GM19395 (cell line): ENCODE measurements around the gene SLC22A15.

Source experiments
- ATAC-seq: cut with Tn5 transposase; IDR thresholded peaks from one replicate; pipeline ENCODE4 v1.9.1; 2021; ENCODE audit warnings: mild to moderate bottlenecking, moderate library complexity; ENCODE audit not compliant: unreplicated experiment

Gene SLC22A15

DNA sequence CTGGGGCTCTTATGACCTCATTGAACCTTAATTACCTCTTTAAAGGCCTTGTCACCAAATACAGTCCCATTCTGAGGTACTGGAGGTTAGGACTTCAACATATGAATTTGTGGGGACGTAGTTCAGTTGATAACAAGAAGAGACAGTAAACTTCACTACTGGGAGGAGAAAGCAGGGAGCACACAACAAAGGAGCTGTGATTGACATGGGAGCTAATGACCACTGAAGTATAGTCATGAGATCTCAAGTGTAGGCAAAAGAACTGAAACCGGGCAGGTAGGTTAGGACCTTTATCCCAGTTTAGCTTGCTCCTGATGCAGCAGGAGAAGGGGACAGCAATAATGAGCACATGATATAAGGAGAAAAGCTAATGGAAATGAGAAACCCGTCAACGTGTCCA is 123.1 kb downstream of the SLC22A15 start:
- no peak for ATAC-seq

GRCh38 chr1:116099919-116100318 is 123.6 kb downstream of the SLC22A15 start:
- ATAC-seq, result no peak

- no peak for ATAC-seq
Measured at GRCh38 chr1:116104667-116105066, 128.4 kb downstream of the SLC22A15 start.

- no peak for ATAC-seq
Measured at GRCh38 chr1:116105996-116106395, 129.7 kb downstream of the SLC22A15 start.

GRCh38 chr1:116106646-116107045 is 130.3 kb downstream of the SLC22A15 start:
- no peak for ATAC-seq

GRCh38 chr1:116107371-116107770 is 131.1 kb downstream of the SLC22A15 start:
- no peak for ATAC-seq

- peak; percentile 68 for ATAC-seq
Measured at GRCh38 chr1:116110567-116111523, 134.5 kb downstream of the SLC22A15 start, which contains the start of gene MAB21L3. Gene MAB21L3, plus strand, starts transcription at chr1:116111399. Its CDS starts 1,217 bp downstream, at chr1:116112616.

DNA sequence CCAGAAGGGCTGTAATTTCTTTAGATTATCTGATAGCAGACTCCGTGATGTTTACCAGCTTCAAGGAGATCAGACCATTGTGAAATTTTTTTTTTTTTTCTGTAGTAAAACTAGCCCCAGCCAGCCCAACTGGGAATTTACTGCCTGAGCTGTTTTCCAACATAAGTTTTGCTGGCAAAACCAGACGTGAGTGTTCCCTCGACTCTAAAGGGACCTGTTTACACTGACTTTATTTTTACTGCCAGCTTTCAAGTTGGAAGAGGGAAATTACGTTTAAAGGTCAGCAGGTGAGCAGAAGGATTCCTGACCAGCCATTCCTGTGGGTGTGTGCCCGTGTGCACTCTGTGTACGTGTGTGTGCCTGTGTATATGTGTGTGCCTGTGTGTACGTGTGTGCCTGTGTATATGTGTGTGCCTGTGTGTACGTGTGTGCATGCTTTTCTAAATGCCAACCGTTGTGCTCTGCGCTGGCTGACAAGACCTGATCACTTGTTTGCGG is 135.3 kb downstream of the SLC22A15 start:
- no peak for ATAC-seq

DNA sequence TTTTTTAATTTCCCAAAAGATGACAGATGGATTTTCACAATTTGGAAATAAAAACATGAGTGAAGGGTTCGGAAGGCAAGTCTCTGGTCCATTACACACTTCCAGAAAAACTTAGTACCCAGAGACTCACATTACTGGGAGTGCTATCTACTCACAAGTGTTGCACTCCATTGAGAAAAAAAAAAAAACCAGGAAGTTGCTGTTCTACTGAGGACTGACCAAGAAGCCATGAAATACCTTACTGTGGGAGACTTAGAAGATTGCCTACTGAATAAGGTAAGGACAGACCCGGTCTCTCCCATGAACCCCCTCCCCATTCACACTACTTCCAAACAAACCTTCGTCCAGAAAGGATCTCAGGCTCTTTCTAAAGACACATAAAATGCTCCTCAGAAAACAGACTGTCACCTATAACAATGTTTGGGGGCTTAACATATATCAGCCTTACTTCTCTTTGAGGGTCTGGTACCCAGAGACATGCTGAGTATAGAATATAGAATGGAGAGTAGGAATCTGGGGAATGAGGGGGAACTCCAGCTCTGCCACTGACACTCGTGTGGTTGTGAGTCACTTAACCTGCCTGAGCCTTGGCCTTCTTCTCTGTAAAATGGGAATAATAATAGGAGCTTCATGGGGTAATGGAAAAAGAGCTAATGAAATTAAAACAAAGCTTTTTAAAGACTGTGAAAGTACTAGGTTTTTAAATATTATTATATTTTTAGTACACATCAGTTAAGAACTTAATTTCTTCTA is 136.3 kb downstream of the SLC22A15 start:
- ATAC-seq, result no peak

GRCh38 chr1:116113615-116114014 is 137.3 kb downstream of the SLC22A15 start:
- ATAC-seq, result no peak

GRCh38 chr1:116115476-116116439 is 139.4 kb downstream of the SLC22A15 start:
- no peak for ATAC-seq

- no peak for ATAC-seq
Measured at GRCh38 chr1:116118471-116118870, 142.2 kb downstream of the SLC22A15 start.
